DMS 273 (cell line): ENCODE data around the gene BCAT1.
"Not testable (repeated sequence)": the region's sequence is repeated elsewhere in the genome, so short reads cannot be mapped to it uniquely, and the experiment has no call there.

Experiments used
- DNase-seq: peaks from one replicate; lab custom pipeline; 2025; ENCODE audit not compliant: unreplicated experiment; lab: John Stamatoyannopoulos, UW

The BCAT1 gene

GRCh38 chr12:24928533-24929306 is 20.2 kb downstream of the BCAT1 start:
- DNase-seq, result not testable (repeated sequence)

GRCh38 chr12:24928131-24928530 is 20.8 kb downstream of the BCAT1 start:
- no peak for DNase-seq

- DNase-seq, result not testable (repeated sequence)
These were observed 22.8 kb downstream of the BCAT1 start for GRCh38 chr12:24926080-24926479.

GRCh38 chr12:24922090-24922489 is 26.8 kb downstream of the BCAT1 start:
- DNase-seq, result no peak

GRCh38 chr12:24921251-24922038 is 27.5 kb downstream of the BCAT1 start:
- DNase-seq, result no peak

GRCh38 chr12:24920141-24920540 is 28.8 kb downstream of the BCAT1 start:
- no peak for DNase-seq

- DNase-seq, result no peak
These were observed 29.4 kb downstream of the BCAT1 start for GRCh38 chr12:24919346-24920001.

GRCh38 chr12:24918596-24918995 is 30.3 kb downstream of the BCAT1 start:
- DNase-seq, result no peak

- no peak for DNase-seq
These were observed 33.4 kb downstream of the BCAT1 start for GRCh38 chr12:24915501-24915900.

- no peak for DNase-seq
These were observed 34.9 kb downstream of the BCAT1 start for GRCh38 chr12:24913953-24914352.

GRCh38 chr12:24913130-24913529 is 35.8 kb downstream of the BCAT1 start:
- peak; percentile 50 for DNase-seq

GRCh38 chr12:24911271-24911791 is 37.6 kb downstream of the BCAT1 start:
- DNase-seq, result no peak

- DNase-seq, result not testable (repeated sequence)
These were observed 38.7 kb downstream of the BCAT1 start for GRCh38 chr12:24910192-24910591.

- peak; percentile 3 for DNase-seq
These were observed 39.2 kb downstream of the BCAT1 start for GRCh38 chr12:24909667-24910066.

- DNase-seq, result no peak
These were observed 41.4 kb downstream of the BCAT1 start for GRCh38 chr12:24907464-24907863.

GRCh38 chr12:24906141-24906540 is 42.8 kb downstream of the BCAT1 start:
- no peak for DNase-seq

- no peak for DNase-seq
These were observed 43.5 kb downstream of the BCAT1 start for GRCh38 chr12:24905431-24905830.

GRCh38 chr12:24904871-24905270 is 44.0 kb downstream of the BCAT1 start:
- DNase-seq, result no peak

- DNase-seq, result no peak
These were observed 45.4 kb downstream of the BCAT1 start for GRCh38 chr12:24903329-24904088.

GRCh38 chr12:24902511-24903328 is 46.2 kb downstream of the BCAT1 start:
- DNase-seq, result no peak
